ENCODE results near the gene FAM240B.

The FAM240B gene

DNA sequence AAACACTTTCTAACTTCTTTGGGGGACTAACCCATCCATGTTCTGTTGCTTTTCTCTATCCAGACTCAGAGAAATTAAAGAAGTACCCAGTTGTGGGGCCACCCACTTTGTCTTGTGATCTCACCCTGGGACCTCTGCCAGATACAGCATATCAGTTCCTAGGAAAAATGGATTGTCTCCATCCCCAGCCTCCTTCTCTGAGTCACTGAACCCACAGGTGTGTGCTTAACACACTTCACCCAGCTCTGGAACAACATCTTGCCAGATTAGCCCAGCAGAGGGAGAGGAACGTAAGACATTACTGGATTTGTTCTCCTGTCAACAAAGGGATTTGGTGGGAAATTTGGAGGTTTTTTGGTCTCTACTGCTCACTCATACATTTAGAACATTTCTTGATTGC is 19.2 kb downstream of the FAM240B start:
- in situ Hi-C loops (cut with MboI; ENCODE audit: low sequenced_read_pairs): no loop called here

DNA sequence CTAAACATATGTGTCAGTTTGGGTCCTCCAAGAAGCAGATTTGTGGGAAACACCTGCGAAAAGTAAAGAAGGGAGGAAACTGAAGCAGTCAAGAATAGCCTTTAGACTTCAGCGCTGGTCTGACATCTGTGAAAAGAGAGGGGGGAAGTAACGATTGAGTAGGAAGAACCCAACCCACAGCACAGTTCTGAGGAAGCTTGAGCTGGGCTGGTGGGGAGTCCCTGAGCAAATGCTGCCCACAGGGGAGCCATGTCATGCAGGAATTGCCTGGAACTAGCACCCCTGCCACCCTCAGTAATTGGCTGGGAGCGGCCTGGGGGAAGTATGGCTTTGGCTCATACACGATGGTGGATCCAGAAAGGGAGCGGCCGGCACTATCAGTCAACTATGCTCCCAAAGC is 20.6 kb downstream of the FAM240B start:
- in situ Hi-C loops (cut with MboI; ENCODE audit: low sequenced_read_pairs): loop anchor here (25.0 kb wide), 1 partner anchor 162 kb away; no protein-coding TSS in a partner anchor

DNA sequence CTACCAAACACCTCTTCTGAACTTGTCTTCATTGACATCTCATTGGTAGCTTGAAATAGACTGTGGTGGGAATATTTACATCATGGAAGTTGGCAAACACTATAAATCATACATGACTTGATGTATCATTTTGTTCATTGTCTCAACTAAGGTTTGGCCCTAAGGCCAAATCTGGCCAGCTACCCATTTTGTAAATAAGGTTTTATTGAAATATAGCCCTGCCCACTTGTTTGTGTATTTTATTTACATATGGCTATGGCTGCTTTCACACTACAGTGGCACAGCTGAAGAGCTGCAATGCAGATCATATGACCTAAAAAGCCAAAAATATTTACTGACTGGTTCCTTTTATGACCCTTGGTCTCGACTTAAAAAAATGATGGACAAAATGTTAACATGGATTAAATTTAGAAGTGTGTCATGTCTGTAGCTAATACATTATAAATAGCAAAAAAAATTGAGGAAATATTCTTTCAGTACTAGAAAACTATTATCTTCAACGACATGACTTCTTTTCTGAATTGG is 22.1 kb downstream of the FAM240B start:
- in situ Hi-C loops (cut with MboI; ENCODE audit: low sequenced_read_pairs): loop anchor here (25.0 kb wide), 1 partner anchor 161 kb away; no protein-coding TSS in a partner anchor

DNA sequence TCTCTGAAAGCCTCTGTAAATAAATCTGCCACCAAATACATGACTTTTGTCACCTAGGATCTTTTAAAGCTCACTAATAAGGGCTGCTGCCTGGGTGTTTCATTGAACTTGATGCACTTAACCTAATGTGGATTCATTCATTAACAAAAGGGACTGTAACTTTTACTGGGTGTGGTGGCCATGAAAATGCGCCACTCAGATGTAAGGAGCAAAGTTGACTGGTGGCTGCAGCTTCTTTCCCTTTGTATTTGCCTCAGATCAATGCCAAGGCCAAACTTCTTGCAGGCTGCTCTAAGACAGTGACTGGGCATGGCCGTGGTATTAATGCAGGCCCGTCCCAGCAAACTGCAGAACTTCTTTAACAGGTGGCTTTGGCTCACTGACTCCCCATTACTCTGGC is 22.9 kb downstream of the FAM240B start:
- in situ Hi-C loops (cut with MboI; ENCODE audit: low sequenced_read_pairs): loop anchor here (25.0 kb wide), 1 partner anchor 160 kb away; no protein-coding TSS in a partner anchor

DNA sequence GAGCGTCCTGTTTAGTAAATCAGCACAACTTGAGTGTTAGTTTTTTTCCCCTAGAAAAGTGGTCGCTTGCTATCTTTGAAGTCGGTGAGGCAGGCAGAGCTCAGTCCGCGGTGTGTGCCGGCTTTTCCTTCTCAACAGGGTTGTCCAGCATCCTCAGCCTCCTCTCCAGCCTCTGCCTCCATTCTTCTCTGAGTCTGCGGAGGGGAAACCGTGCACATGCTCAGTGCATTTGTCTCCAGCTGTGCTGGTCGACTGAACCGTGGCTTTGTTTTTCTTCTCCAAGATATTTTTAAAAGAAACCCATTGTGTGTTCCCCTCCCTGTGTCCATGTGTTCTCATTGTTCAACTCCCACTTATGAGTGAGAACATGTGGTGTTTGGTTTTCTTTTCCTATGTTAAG is 25.3 kb downstream of the FAM240B start:
- in situ Hi-C loops (cut with MboI; ENCODE audit: low sequenced_read_pairs): loop anchor here (25.0 kb wide), 1 partner anchor 157 kb away; no protein-coding TSS in a partner anchor

DNA sequence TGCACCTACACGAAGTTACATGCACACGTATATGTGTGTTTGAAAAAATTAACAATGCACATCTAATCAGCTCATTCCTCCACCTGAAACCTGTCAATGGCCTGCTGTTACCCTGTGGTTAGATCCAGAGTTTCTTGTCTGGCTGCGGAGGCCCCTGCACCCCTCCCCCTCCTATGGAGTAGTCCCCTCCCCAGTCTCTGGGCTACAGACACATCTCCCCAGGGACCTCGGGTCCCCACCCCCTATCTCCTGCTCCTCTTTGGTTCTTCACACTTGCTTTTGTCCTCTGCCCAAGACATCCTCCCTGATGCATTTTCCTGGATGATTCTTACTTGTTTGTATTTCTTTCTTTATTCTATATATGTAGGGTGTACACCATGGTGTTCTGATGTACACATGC is 27.2 kb downstream of the FAM240B start:
- in situ Hi-C loops (cut with MboI; ENCODE audit: low sequenced_read_pairs): loop anchor here (25.0 kb wide), 1 partner anchor 155 kb away; no protein-coding TSS in a partner anchor

DNA sequence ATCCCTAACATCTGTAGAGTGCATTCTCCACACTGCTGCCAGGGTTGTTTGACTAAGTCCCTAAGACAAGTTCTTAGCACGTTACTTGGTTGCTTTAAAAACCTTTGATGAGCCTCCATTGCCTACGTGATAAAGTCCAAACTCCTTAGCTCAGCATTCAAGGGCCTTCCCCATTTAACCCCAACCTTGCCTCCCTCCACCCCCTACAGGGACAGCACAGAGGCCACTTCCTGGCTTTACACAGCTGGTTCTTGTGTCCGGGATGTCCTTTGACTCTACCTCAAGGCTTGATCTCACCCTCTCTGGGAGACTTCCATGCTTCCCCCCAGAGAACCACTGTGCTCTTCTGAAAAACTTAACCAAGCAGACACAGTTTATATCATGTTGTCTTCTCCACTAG is 29.4 kb downstream of the FAM240B start:
- in situ Hi-C loops (cut with MboI; ENCODE audit: low sequenced_read_pairs): loop anchor here (25.0 kb wide), 1 partner anchor 153 kb away; no protein-coding TSS in a partner anchor

DNA sequence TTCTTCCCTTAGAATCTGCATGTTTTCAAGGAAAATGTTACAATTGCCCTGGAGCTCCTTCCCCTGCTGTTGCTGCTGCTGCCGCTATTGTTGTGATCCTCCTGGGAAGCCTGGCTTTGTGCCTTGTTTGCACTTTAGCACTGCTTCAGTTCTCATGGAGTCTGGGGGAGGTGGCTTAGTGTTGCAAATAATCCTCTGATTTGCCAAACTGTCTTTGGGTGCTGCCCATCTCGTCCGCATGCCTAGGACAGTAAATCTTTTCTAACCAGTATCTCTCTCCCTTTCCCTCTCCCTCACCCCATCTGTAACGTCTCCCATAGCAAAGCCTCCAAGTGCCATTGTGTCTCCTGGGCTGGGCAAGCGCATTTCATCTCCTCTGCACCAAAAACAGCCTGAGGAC is 30.3 kb downstream of the FAM240B start:
- in situ Hi-C loops (cut with MboI; ENCODE audit: low sequenced_read_pairs): loop anchor here (25.0 kb wide), 1 partner anchor 152 kb away; no protein-coding TSS in a partner anchor

DNA sequence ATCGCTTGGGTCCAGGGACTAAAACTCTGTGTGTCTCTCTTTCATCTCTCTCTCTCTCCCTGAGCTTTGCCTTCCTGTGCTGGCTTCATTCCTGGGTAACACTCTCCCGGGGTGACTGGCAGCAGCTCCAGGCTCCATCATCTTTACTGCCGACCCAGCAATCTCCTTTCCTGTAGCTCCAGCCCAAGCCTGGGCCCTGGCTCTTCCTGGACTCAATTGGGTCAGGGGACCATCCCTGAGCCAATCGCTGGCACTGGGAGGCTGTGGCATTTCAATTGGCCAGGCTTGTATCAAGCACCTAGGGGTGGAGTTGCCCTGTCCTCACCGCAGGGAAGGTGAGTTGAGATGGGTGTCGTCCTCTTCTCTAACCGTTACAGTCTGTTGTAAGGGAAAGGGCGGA is 31.9 kb downstream of the FAM240B start:
- in situ Hi-C loops (cut with MboI; ENCODE audit: low sequenced_read_pairs): loop anchor here (25.0 kb wide), 1 partner anchor 151 kb away; no protein-coding TSS in a partner anchor

DNA sequence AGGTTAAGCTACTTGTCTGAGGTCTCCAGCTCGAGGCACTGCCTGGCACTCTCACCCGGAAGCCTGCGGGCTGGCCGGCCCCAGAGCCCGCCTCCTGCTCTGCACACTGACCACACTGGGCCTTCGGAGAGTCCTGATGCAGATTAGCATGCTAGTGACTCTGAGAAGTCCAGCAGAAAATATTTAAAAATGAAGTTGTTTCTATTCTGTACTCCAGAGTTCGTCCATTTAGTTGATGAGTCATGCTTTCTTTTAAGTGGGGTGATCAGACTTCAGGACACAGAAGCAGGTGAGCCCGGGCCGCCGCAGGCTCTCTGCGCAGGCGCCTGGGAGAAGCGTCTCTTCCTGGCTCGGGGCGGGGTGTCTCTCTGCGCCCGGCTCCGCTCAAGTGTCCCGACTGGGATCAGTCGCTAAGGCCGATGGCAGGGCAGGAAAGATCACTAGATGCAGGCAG is 32.5 kb downstream of the FAM240B start:
- in situ Hi-C loops (cut with MboI; ENCODE audit: low sequenced_read_pairs): loop anchor here (25.0 kb wide), 1 partner anchor 150 kb away; no protein-coding TSS in a partner anchor

DNA sequence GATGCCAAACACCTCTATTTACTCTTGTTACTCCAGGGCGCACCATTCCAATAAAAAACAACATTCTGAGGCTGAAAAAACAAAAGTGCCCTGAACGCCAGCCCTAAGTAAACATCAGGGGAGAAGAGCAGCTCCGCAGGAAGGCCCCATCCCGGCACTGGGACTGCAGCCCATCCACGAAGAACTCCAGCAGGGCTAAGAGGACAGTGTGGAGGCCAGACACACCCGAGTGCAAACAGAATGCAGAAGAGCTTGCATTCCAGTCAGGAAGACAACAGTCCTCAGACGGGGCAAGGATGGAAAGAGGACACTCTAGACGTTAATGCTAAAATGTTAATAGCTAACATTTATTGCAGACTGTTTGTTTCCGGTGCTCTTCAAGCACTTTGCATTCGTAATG is 33.0 kb downstream of the FAM240B start:
- in situ Hi-C loops (cut with MboI; ENCODE audit: low sequenced_read_pairs): loop anchor here (25.0 kb wide), 1 partner anchor 150 kb away; no protein-coding TSS in a partner anchor

DNA sequence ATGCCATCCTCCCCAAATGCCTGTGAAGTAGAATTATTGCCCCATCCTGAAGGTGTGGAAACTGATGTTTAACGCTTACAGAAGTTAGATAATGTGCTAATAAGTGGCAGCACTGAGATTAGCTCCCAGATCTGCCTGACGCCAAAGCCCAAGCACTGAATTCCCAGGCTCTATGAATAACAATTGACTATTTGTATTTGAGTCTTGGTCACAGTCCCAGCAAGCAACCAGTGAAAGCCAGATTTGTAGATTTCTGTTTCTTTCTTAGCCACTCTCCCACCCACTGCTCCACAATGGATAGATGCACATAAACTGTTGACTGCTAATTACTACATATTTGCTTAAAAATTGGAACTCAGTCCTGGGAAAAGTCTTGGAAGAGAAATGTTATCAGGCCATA is 34.4 kb downstream of the FAM240B start:
- in situ Hi-C loops (cut with MboI; ENCODE audit: low sequenced_read_pairs): loop anchor here (25.0 kb wide), 1 partner anchor 148 kb away; no protein-coding TSS in a partner anchor

DNA sequence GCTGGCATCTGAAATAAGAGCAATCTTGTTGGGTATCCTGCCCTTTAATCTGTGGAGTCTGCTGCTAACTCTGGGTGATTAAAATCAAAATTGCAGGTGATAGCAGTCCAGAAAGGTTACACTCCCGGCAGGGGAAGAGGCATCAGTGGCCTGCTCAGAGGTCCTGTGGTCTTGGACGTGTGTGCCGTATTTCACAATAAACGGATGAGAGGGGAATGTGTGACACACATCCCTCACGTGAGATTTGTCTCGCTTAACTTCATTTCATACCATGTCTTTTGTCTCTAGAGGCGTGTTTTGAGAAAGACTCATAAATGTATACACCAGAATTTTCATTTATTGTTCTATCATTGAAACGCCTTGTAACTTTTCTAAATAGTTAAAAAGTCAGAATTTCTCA is 36.6 kb downstream of the FAM240B start:
- in situ Hi-C loops (cut with MboI; ENCODE audit: low sequenced_read_pairs): loop anchor here (25.0 kb wide), 1 partner anchor 146 kb away; no protein-coding TSS in a partner anchor

DNA sequence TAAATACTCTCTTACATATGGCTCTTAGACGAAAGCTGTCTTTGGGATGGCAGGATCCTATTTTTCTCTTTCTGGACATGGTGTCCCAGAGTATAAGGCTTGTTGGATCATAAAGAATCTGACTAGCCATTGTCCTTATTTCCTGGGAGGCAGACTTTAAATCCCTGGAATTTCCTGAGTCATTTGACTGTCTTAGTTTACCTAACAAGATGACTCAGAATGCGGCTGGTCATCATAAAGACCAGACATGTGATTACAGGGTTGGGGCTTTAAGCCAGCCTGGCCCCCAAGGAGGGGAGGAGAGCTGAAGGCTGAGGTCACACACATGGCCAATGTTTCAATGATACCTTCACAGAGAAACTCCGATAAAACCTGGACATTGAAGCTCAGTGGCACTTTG is 37.2 kb downstream of the FAM240B start:
- in situ Hi-C loops (cut with MboI; ENCODE audit: low sequenced_read_pairs): loop anchor here (25.0 kb wide), 1 partner anchor 145 kb away; no protein-coding TSS in a partner anchor

DNA sequence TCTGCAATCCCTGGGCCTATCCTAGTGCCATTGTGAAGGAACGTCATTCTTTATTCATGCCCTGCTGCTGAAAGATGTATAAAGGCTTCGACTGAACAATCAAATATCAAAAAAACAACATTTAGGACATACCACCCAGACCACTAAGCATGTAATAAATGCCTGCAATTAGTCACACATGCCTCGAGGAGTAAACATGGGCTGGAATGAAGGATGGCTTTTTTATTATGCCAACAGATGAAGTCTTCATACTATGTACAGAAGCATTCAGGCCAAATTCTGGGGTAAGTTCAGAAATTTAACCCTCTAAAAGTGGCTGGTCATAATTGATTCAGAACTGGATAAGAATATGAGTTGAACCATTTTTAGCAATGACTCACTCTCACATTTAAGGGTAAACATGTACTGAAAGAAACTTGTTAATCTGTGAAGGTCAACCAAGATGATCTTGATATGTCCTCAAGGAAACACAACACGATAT is 38.1 kb downstream of the FAM240B start:
- in situ Hi-C loops (cut with MboI; ENCODE audit: low sequenced_read_pairs): loop anchor here (25.0 kb wide), 1 partner anchor 144 kb away; no protein-coding TSS in a partner anchor

DNA sequence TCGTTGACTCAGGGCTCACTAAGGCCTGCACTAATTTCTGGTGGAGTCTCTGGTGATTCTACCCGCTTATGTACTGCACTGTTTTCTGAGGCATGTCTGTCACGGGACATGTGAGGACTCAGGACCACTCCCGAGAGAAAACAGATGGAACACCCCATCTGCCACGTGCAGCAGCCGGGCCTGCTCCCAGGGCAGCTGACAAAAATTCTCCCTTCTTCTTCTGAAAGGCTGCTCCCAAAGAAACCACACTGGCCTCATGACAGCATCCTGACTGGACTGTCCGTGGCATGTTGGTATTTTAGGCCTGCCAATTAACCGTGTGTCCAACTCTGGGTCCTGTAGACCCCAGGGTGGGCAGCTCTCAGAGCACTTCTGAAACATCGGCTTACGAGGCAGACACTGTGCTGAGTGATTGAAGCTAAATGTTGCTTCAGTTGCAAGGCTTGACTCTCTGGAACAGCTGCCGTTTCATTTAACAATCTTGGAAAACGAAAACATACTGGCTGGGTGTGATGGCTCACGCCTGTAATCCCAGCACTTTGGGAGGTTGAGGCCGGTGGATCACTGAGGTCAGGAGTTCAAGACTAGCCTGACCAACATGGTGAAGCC is 39.0 kb downstream of the FAM240B start:
- in situ Hi-C loops (cut with MboI; ENCODE audit: low sequenced_read_pairs): loop anchor here (25.0 kb wide), 1 partner anchor 144 kb away; no protein-coding TSS in a partner anchor

DNA sequence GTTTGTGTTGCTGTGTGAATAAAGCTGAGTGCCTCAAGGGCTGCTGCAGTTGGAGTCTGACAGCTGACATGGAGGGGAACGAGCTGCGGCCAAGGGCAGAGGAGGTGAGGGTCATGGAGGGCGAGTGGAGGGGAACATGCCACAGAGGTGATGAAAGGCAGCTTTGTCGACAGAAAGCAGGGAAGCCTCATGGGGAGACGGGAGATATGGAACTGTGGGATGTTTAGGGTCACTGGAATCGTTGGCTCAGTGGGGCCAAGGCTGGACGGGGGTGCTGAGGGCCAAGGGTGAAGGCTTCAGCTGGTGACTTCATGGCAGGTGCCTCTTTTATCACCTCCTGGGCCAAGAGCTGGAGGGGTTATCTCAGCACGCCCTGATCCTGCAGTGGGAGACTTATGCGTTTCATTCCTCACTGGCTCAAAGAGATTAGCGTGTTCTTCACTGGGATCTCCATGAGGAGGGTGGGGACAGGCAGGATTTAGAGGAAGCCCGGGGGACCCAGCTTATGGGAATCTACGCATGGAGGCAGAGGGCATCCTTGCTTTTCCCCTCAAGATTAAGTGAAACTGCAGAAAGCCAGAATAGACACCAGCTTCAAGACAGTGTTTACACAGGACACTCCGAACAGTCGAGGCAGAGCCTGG is 42.2 kb downstream of the FAM240B start:
- in situ Hi-C loops (cut with MboI; ENCODE audit: low sequenced_read_pairs): loop anchor here (25.0 kb wide), 1 partner anchor 140 kb away; no protein-coding TSS in a partner anchor

DNA sequence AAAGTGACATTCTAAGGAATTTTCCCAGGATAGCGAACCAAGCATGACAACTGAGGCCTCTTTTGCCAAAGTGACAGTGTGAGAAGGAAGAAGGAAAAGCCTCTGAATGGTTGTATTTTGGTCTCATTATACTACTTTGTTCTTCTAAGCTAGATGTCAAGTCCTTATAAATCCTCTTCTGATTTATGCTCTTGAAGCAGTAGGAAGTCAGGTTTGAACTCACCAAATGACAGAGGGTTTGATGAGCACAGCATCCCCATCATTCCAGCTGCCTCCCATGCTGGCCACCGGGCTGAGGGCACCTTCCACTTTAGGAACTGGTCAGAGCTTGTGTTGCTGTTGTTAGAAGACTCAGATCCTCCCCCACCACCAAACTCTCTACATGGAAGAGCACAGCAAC is 44.1 kb downstream of the FAM240B start:
- in situ Hi-C loops (cut with MboI; ENCODE audit: low sequenced_read_pairs): loop anchor here (25.0 kb wide), 1 partner anchor 139 kb away; no protein-coding TSS in a partner anchor

DNA sequence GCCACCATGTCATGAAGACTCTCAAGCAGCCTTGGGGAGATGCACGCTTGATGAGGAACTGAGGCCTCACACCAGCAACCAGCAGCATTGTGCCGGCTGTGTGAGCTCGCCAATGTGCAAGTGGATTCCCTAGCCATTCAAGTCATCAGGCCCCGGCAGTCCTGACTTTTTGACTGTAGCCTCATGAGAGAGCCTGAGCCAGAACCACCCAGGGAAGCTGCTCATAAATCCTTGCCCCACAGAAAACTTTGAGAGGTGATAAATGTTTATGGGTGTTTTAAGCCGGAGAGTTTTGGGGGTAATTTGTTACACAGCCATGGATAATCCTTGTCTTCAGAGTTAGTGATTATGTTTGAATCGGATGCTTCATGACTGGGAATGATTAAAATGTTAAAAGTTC is 44.7 kb downstream of the FAM240B start:
- in situ Hi-C loops (cut with MboI; ENCODE audit: low sequenced_read_pairs): loop anchor here (25.0 kb wide), 1 partner anchor 138 kb away; no protein-coding TSS in a partner anchor

DNA sequence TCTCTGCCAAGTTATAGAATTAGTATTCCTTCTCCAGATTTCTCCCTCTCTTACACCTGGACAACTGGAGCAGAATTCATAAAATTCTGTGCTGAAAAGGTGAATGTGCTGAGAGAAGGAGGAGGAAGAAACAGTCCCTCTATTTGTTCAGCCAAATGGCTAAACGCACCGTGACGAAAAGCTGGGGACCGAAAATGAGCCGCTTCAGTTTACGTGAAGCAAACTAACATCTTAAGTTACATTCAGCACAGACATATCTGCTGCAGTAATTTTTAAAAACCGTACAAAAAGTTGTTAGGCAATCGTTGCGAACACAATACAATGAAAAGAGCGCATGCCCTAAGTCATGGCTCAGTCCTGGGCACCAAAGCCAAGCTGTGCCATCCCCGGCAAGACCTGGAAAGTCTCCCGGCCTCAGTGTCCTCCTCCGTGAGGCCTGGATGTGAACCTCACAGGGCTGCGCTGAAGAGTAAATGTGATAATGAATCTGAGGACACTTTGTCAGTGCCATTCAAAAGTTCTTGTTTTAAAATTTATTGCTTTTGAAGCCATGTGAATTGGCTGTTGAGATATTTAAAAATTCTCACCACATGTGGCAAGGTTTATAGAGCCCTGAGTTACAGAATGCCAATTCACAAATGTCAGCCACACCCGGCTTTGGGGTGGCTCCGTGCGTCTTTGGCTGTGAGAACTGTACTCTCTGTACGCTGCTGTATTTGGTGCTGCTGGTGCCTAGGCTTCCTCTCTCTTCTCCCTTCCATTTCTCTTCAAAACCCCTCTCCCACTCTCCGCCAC is 46.3 kb downstream of the FAM240B start:
- in situ Hi-C loops (cut with MboI; ENCODE audit: low sequenced_read_pairs): no loop called here

Data from HL-60/S4 treated with retinoic acid at 250 ng/mL for 4 days and 3 days (cell line).